Right renal pelvis (tissue), 4 donors: ENCODE data around the gene SDR42E1. TPM values are rescaled to one million over a fixed set of nuclear protein-coding genes. Genes with fewer than 3 reads are reported as not detected.
"Not testable (repeated sequence)": the region's sequence is repeated elsewhere in the genome, so short reads cannot be mapped to it uniquely, and the experiment has no call there.

Experiments used
- DNase-seq, 4 donors: peaks; one replicate each; pipeline ENCODE4 v3.0.0-alpha.2; 2013; ENCODE audit warnings: low read depth in 4 of 4, low spot score in 3 of 4, missing footprints in 1 of 4
- polyA plus RNA-seq, 4 donors: library from polyadenylated mRNA; unstranded; fragments of 120-200 nt; gene quantifications; one replicate each; pipeline ENCODE4 v1.2.1, GENCODE V29; 2013; ENCODE audit not compliant: insufficient read length in 4 of 4

SDR42E1 gene
- polyA plus RNA-seq, 4 donors, result 11.2 to 15.0 (median 12.7) TPM

DNA sequence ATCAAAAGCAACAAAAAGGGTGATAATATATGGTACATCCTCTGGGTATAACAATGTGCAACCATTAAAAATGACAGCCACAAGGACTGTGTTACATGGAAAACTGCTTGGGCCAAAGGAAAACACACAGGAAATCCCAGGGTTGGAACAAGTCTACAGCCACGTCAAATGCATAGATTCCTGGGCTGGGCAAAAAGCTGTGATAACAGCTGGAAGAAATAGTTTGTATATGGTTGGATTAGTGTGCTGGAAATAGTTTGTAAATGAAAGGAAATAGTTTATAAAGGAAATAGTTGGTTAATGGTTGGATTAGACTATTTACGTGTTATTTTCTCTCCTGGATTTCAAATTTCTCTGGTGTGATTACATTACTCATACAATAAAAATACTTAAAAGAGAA, 26.4 kb upstream of the SDR42E1 start:
- no peak for DNase-seq

GRCh38 chr16:82037251-82037650, 26.0 kb upstream of the SDR42E1 start:
- no peak for DNase-seq

- no peak for DNase-seq
Observed at GRCh38 chr16:82034981-82035612, 23.8 kb upstream of the SDR42E1 start, which contains the start of gene HSD17B2. TSS of gene HSD17B2 (plus strand) at chr16:82035253. CDS start at chr16:82035425, 172 bp downstream.

DNA sequence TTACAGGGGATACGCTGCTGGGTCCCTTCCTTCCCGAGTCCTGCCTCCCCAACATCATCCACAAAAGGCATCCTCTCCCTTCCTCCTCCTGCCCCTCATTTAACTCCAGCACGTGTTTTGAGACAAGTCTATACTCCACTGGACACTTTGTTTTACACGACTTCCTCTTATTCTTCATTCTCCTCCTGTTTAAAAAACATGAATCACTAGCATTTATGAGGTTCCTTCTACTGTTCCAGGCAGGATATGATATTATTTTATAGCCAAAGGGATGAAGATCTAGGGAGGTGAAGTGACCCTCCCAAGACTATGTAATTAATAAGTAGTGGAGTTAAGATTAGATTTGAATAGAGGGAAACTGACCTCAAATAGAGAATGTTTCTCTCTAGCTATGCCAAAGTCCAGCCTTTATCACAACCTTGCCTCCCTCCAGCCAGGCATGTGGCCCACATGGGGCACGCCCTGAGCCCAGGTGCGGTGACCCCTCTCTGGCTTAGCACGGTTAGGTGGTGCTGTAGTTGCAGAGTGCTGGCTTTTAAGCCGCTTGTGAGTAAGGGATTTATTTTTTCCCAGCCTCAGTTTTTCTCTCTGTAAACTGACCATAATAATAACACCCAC, 22.5 kb upstream of the SDR42E1 start:
- no peak for DNase-seq

- no peak for DNase-seq
Observed at GRCh38 chr16:82033006-82033405, 21.7 kb upstream of the SDR42E1 start.

GRCh38 chr16:82031116-82032084, 20.1 kb upstream of the SDR42E1 start:
- peak in 1 of 4 donors; percentile 40 for DNase-seq

- DNase-seq, result no peak
Observed at GRCh38 chr16:82027629-82028064, 16.4 kb upstream of the SDR42E1 start.

DNA sequence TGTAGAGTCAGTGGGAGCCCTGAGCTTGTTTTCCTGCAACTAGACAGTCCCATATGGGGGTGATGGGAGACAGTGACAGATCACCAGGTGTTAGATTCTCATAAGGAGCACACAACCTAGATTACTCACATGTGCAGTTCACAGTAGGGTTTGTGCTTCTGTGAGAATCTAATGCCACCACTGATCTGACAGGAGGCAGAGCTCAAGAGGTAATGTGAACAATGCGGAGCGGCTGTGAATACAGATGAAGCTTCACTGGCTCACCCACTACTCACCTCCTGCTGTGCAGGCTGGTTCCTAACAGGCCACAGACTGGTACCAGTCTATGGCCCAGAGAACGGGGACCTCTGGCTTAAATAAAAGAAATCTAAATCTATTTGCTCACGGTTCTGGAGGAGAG, 13.6 kb upstream of the SDR42E1 start:
- no peak for DNase-seq

GRCh38 chr16:82024316-82024715, 13.0 kb upstream of the SDR42E1 start:
- no peak for DNase-seq

DNA sequence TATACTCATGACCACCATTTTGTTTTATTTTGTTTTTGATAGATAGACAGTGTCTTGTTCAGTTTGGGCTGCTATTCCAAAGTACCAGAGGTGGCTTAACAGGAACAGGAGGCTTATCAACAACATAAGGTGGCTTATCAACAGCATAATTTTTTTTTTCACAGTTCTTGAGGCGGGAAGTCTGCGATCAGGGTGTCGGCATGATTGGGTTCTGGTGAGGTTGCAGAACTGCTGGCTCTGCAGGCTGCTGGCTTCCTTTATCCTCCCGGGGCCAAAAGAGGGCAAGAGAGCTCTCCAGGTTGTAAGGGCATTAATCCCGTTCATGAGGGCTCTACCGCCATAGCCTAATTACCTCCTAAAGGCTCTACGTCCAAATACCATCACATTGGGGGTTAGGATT, 11.9 kb upstream of the SDR42E1 start:
- DNase-seq, result no peak

GRCh38 chr16:82020051-82020450, 8.8 kb upstream of the SDR42E1 start:
- DNase-seq, result no peak

DNA sequence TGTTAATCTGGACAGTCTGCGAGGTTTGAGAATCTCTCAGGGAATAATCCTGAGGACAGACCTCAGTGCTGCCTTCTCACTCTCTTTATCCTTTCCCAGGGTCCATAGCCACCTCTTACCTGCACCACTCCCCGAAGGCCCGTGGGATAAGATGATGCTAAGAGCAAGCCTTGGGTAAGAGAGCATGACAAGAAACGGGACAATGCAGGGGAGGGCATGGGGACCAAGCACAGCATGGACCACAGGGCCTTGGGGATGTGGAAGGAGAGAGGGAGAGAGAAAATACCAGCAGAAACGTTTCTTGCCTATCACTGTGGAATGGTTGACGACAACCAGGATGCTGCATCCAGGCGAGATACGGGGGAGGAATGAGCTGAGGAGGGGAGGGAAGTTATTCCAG, 8.3 kb upstream of the SDR42E1 start:
- DNase-seq, result no peak

- no peak for DNase-seq
Observed at GRCh38 chr16:82017911-82018568, 6.8 kb upstream of the SDR42E1 start.

GRCh38 chr16:82016964-82017363, 5.7 kb upstream of the SDR42E1 start:
- no peak for DNase-seq

DNA sequence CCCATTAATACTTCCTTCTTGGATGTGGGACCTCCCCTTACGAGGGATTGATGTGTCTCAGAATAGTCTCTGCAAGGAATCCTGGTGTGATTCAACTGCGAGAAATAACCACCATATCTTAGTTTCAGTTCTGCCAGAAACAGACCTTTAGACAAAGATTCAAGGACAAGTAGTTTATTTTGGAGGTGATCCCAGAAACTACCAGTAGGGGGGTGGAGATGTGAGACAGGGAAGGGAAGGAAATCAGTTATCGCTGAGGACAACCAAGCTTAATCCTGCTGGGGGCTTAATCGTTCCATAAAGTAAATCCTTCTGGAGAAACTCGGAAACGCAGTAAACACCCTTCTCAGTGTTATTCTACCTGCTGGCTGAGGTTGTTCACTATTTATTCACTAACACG, 5.0 kb upstream of the SDR42E1 start:
- DNase-seq, result no peak

DNA sequence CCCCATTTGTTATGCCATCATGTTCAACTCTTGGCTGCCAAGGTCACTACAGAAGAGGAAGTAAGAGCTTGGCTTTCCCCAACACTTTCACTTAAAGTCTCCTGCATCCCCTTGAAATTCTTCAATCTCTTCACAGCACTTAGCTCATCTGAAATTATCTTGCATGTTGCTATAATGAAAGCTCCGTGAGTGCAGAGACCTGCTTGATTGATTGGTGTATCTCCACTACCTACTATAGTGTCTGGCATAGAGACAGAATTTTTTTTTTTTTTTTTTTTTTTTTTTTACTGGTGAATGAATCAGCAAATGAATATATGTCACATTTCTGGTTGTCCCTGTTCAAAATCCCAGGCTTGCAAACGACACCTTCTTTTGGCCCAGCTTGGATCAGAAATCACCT, 1.9 kb upstream of the SDR42E1 start:
- no peak for DNase-seq

- no peak for DNase-seq
Observed at GRCh38 chr16:82010649-82011048, 621 bp downstream of the SDR42E1 start.

DNA sequence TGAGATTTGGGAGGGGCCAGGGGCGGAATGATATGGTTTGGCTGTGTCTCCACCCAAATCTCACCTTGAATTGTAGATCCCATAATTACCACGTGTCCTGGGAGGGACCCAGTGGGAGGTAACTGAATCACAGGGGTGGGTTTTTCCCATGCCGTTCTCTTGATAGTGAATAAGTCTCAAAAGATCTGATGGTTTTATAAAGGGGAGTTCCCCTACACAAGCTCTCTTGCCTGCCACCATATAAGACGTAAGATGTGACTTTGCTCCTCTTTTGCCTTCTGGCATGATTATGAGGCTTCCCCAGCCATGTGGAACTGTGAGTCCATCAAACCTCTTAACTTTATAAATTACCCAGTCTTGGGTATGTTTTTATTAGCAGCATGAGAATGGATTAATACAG, 1.5 kb downstream of the SDR42E1 start:
- not testable (repeated sequence) for DNase-seq

- DNase-seq, result no peak
Observed at GRCh38 chr16:82008957-82009592, 2.2 kb downstream of the SDR42E1 start.

DNA sequence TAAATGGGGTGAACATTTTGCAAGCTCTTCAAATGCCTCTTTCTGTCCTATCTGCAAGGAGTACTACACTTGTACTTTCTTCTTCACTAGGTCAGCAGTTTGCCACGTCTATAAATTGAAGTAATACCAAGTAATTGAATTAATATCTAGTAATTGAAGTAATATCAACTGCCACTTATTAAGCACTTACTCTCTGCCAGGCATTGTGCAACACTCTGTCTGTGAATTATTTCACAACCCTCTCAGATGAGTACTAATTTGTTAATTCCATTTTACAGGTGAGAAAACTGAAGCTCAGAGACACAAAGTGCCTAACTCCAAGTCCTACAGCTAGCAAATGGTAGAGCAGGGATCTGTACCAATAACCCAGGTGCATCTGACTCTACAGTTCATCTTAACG, 4.1 kb downstream of the SDR42E1 start:
- no peak for DNase-seq
